Measurements from ENCODE around the gene ZNF385B.

DNA sequence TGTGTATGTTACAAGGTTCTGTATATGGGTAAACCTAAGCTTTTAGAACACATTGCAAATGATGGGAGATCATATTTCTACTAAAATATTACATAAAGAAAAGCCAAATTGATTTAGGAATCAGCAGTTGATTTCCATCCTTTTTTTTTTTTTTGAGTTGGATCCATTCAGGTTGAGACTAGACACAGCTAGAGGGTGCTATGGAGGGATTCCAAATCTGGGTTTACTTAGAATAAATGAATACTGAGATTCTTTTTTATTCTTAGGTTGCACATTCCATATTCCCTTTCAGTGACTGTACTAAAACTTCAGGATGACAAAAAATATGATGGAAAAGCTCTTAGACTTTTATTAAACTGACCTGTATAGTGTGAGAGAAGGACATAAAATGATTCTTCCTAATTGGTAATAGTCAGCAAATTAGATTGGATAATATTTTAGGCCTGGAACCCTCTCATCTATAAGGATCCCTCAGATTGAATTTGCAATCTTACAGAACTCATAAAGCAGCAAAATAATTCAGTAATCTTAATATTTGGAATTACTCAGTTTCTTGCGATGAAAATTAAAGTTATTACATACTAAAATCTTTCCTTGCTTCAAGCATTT lies 413.5 kb downstream of the ZNF385B start:
- no peak for TF ChIP-seq FOXM1 (IDR thresholded peaks at IDR 0.05; ENCODE audit: low read depth, low read length)
- TF ChIP-seq, protein P1, sequence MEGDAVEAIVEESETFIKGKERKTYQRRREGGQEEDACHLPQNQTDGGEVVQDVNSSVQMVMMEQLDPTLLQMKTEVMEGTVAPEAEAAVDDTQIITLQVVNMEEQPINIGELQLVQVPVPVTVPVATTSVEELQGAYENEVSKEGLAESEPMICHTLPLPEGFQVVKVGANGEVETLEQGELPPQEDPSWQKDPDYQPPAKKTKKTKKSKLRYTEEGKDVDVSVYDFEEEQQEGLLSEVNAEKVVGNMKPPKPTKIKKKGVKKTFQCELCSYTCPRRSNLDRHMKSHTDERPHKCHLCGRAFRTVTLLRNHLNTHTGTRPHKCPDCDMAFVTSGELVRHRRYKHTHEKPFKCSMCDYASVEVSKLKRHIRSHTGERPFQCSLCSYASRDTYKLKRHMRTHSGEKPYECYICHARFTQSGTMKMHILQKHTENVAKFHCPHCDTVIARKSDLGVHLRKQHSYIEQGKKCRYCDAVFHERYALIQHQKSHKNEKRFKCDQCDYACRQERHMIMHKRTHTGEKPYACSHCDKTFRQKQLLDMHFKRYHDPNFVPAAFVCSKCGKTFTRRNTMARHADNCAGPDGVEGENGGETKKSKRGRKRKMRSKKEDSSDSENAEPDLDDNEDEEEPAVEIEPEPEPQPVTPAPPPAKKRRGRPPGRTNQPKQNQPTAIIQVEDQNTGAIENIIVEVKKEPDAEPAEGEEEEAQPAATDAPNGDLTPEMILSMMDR (IDR thresholded peaks at IDR 0.05 in 2 of 3, conservative IDR thresholded peaks at IDR 0.05 in 1 of 3; ENCODE audit: control insufficient read depth in 2 of 3, extremely low read depth in 1 of 3, insufficient read depth in 1 of 3, low read depth in 3 of 3, low read length in 3 of 3), result no peak
- TF ChIP-seq, protein P2, sequence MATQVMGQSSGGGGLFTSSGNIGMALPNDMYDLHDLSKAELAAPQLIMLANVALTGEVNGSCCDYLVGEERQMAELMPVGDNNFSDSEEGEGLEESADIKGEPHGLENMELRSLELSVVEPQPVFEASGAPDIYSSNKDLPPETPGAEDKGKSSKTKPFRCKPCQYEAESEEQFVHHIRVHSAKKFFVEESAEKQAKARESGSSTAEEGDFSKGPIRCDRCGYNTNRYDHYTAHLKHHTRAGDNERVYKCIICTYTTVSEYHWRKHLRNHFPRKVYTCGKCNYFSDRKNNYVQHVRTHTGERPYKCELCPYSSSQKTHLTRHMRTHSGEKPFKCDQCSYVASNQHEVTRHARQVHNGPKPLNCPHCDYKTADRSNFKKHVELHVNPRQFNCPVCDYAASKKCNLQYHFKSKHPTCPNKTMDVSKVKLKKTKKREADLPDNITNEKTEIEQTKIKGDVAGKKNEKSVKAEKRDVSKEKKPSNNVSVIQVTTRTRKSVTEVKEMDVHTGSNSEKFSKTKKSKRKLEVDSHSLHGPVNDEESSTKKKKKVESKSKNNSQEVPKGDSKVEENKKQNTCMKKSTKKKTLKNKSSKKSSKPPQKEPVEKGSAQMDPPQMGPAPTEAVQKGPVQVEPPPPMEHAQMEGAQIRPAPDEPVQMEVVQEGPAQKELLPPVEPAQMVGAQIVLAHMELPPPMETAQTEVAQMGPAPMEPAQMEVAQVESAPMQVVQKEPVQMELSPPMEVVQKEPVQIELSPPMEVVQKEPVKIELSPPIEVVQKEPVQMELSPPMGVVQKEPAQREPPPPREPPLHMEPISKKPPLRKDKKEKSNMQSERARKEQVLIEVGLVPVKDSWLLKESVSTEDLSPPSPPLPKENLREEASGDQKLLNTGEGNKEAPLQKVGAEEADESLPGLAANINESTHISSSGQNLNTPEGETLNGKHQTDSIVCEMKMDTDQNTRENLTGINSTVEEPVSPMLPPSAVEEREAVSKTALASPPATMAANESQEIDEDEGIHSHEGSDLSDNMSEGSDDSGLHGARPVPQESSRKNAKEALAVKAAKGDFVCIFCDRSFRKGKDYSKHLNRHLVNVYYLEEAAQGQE (IDR thresholded peaks at IDR 0.05; ENCODE audit: low read depth, low read length), result no peak
- no peak for TF ChIP-seq MAX (IDR thresholded peaks at IDR 0.05; ENCODE audit: low read depth, low read length)
- no peak for TF ChIP-seq RBBP5 (conservative IDR thresholded peaks at IDR 0.05)
- TF ChIP-seq CBX5 (IDR thresholded peaks at IDR 0.05; ENCODE audit: low read depth), result no peak
- TF ChIP-seq, protein P3, sequence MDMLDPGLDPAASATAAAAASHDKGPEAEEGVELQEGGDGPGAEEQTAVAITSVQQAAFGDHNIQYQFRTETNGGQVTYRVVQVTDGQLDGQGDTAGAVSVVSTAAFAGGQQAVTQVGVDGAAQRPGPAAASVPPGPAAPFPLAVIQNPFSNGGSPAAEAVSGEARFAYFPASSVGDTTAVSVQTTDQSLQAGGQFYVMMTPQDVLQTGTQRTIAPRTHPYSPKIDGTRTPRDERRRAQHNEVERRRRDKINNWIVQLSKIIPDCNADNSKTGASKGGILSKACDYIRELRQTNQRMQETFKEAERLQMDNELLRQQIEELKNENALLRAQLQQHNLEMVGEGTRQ (IDR thresholded peaks at IDR 0.05; ENCODE audit: borderline replicate concordance, low read depth, low read length), result no peak
- no peak for TF ChIP-seq SMAD1 (IDR thresholded peaks at IDR 0.05; ENCODE audit: low read depth, partially characterized antibody)
- no peak for TF ChIP-seq ESRRA (IDR thresholded peaks at IDR 0.05; ENCODE audit: low read length)
- no peak for TF ChIP-seq IRF4 (IDR thresholded peaks at IDR 0.05; ENCODE audit: low read depth, low read length)
